Prostate gland (tissue), 2 donors: Measurements from ENCODE around the gene IFI35.

Source experiments
- CTCF ChIP-seq, 4 experiments: fragments of 200-600 bp in 2 of 4; fragments of 450-650 bp in 2 of 4; sonication (generic) in 2 of 4; IDR thresholded peaks; 1 replicate in 3 of 4; 2 replicates in 1 of 4; pipeline ENCODE4 v1.5.1; 2016 to 2019; ENCODE audit warnings: antibody characterized with exemption in 4 of 4, mild to moderate bottlenecking in 2 of 4, moderate library complexity in 2 of 4
- POLR2A ChIP-seq: fragments of 450-650 bp; IDR thresholded peaks from one replicate; pipeline ENCODE4 v1.6.1; 2016; ENCODE audit warnings: antibody characterized with exemption, mild to moderate bottlenecking
- POLR2AphosphoS5 ChIP-seq: sonication (generic); formaldehyde crosslinking; IDR thresholded peaks from one replicate; pipeline ENCODE4 v1.6.1; 2017; ENCODE audit warnings: antibody characterized with exemption

- TF ChIP-seq CTCF (IDR thresholded peaks at IDR 0.05) (peak in 1 of 4 experiments; percentile 28), POLR2A (peak; percentile 48), POLR2AphosphoS5 (peak; percentile 100)
Observed at GRCh38 chr17:42964161-42964932, 42.2 kb upstream of the IFI35 start, which contains the start of gene AARSD1.
